ENCODE measurements around the gene RNF215.
A peak's percentile ranks its signal among the peaks of the same experiment; 100 is the strongest.
"Not testable (repeated sequence)": the region's sequence is repeated elsewhere in the genome, so short reads cannot be mapped to it uniquely, and the experiment has no call there.

RNF215 gene

DNA sequence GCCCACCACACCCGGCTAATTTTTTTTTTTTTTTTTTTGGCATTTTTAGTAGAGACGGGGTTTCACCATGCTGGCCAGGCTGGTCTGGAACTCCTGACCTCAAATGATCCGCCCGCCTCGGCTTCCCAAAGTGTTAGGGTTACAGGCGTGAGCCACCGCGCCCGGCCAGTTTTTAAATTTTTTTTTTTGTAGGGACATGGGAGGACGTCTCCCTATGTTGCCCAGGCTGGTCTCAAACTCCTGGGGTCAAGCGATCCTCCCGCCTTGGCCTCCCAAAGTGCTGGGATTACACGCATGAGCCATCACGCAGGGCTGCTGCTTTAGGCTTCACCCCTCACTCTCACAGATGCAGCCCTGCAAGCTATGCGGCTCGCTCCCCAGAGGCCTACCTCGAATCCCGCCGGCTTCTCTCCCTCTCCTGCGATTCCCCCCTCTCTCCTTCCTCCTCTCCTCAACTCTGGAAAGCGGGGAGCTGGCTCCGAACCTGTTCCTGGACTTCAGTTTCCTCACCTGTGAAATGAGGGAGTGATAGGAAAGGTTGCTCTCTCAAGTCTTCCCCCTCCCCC, 29.5 kb downstream of the RNF215 start:
- DNase-seq = no peak

- no peak for DNase-seq
Measured at GRCh38 chr22:30357236-30357570, 30.0 kb downstream of the RNF215 start.

- DNase-seq = peak; percentile 91
Measured at GRCh38 chr22:30356449-30357235, 30.6 kb downstream of the RNF215 start, which contains the start of the genes CCDC157 and SF3A1. Gene CCDC157 (plus strand): TSS chr22:30357007. CDS start chr22:30366001, 8,994 bp downstream. Gene SF3A1 (minus strand): TSS chr22:30356894. CDS start chr22:30356792, 102 bp downstream.

GRCh38 chr22:30354644-30355043, 32.6 kb downstream of the RNF215 start:
- DNase-seq = no peak

- no peak for DNase-seq
Measured at GRCh38 chr22:30351226-30351625, 36.0 kb downstream of the RNF215 start.

DNA sequence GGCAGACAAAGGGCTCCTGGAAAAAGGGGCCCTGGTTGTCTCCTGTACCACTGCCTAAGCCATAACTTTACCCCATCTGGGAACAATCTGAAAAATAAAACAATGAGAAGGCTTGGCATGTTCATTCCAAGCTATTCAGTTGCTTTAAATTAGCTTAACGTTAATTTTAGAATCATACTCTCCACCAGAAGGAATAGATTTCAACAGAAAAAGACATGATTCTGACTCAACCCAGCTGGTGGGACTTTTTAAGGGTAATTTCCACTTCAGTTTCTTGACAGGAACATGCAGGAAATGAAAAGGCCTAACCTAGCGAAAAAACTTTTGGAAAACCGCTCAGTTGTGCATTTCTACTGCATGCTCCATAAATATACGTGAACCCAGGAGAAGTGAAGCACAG, 38.4 kb downstream of the RNF215 start:
- DNase-seq = no peak

DNA sequence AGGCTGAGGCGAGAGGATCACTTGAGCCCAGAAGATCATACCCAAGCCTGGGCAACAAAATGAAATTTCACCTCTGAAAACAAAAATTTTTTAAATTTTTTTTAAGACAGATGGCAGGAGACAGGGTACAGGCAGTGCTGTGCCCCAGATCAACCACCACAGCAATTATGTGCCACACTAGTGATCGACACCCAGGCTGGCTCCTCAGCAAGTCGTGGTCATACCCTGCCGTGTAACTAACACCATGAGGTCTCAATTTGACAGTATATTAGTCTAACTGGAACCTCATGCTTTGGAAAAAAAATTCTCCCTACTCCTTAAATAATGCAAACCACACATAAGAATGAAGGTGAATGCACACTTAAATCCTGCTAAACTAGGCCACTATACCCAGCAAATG, 38.8 kb downstream of the RNF215 start:
- no peak for DNase-seq

- no peak for DNase-seq
Measured at GRCh38 chr22:30347255-30347892, 39.8 kb downstream of the RNF215 start.

- DNase-seq = no peak
Measured at GRCh38 chr22:30344447-30345200, 42.6 kb downstream of the RNF215 start.

DNA sequence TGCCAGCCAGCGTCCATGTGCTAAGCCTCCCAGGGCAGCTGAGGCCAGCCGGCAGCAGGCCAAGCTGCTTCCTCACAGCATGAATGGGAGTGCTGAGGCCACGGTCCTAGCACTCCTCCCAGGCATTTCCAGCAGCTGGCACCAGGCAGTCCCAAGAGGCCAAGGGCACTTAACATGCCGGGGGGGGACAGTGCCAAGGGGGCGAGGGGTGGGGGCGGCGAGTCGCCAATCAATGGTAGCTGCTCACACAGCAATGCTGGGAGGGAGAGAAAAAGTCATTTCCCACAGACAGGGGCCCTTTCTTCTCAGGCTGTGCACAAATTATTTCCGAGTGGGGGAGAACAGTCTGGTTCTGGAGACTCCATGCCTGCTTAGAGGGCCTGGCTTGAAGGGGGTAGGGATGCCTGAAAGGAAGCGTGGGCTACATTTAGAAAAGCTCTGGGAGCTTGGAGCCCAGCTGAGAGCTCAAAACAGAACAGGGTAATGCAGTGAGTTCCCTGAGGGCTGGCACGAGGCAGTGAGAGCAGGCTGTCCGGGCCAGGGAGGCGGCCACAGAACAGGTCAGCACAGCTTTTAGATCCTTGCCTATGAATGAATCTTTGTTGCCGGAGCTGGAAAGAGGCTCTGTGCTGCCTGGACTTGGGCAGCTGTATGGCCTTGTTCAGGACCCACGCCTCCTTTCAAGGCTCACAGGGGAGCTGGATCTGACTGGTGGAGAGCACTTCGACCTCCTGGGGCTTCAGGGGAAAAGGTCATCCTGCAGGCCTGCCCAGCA, 46.1 kb downstream of the RNF215 start:
- DNase-seq = no peak

- DNase-seq = no peak
Measured at GRCh38 chr22:30338802-30339201, 48.4 kb downstream of the RNF215 start.

DNA sequence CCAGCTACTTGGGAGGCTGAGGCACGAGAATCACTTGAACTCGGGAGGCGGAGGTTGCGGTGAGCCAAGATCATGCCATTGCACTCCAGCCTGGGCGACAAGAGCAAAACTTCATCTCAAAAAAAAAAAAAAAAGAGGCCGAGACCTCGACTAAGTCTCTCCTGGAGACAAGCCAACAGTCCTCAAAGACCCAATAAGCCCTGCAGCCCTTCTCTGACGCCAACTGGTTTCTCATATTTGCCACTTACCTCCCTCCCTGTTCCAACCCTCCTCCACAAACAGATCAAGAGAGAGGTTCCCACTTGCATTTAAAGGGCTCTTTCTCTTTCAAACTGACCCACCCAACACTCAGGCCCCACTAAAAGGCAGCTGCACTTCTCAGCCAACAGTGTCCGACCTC, 48.9 kb downstream of the RNF215 start:
- not testable (repeated sequence) for DNase-seq

- no peak for DNase-seq
Measured at GRCh38 chr22:30337461-30337778, 49.8 kb downstream of the RNF215 start.

DNA sequence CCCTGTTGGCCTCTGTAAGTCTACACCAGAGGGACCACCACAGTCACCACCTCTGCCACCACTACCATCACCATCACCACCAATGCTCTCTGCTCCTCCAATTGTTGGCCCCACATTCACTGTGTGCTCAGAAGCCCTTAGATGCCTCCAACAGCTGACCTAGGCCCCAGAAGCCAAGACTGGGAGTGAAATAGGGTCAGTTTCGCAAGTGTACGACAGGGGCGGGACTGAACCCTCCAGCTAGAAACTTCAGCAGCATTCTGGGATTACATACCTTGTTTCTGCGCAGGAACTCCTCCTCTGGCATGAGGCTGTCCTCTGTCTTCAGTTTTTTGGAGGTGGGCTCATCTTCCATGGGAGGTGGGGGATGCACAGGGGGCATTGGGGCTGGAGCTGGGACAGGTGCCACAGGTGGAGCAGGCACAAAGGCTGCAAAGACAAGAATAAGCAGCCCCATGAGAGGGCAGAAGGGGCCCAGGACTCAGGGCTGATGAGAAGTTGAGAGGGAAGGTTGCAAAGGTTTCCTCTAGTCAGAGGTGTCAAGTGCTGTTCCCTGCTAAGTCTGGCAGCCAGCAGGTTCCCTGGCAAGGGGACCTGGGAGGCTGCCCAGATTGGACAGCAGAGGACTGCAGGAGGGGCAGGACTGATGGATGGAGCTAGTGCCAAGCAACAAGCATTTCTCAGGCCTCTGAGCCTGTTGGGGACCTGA, 50.3 kb downstream of the RNF215 start:
- DNase-seq = no peak

DNA sequence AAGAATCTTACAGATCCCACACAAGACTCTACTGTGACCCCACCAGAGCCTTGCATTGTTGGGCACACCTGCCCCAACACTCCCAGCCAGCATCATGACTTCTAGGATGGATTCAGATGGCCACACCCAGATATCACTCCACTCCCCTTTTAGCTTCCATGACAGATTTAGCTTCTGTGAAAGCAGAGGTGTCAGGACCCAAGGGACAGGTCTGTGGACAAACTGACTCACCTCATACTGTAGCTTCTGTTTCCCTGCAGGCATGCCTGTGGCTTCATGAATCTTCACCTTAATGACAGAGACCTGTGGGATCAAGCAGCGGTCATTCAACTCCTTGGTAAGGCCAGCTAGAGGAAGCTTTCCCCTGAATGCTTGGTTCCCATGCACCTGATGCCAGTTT, 52.0 kb downstream of the RNF215 start:
- DNase-seq = no peak

DNA sequence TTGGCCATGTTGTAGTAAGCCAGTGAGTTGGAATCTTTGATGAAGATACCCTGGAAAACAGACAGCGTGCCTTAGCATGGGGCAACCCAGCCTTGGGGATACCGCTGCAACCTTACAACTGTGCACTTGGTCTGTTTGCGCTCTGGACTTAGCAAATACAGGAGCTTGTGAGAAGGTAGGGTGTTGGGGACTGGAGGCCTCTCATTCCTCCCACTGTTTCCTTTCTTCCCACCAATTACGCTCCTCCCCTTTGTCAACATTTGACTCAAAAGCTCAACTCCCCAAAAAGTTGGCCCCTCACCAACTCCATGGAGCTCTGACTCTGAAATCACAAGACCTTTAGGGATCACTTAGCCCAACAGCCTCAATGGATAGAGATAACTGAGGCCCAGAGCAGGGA, 52.6 kb downstream of the RNF215 start:
- no peak for DNase-seq

DNA sequence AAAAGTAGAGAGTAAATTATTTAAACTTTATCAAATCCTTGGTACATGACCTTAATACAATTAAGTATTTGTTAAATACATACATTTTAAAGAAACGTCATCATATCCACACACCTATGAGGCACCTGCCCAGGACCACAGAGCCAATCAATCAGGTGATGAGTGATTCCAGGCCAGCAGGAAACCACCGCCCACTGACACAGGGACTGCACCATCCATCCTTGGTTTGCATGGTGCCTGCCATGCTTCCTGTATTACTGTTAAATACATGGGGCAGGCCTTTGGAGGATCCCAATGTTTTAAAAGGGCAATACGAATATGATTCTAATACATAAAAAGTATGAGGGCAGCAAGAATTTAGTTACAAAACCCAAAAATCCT, 53.5 kb downstream of the RNF215 start:
- no peak for DNase-seq

GRCh38 chr22:30332994-30333706, 54.1 kb downstream of the RNF215 start:
- no peak for DNase-seq

GRCh38 chr22:30332551-30332950, 54.7 kb downstream of the RNF215 start:
- no peak for DNase-seq

Data from fibroblast of skin of abdomen (primary cell).